HG02840 (cell line): ENCODE measurements around the gene ACACB.
"Not testable (repeated sequence)": the region's sequence is repeated elsewhere in the genome, so short reads cannot be mapped to it uniquely, and the experiment has no call there.

Experiments
- ATAC-seq: cut with Tn5 transposase; IDR thresholded peaks from one replicate; pipeline ENCODE4 v1.9.1; 2021; ENCODE audit warnings: mild to moderate bottlenecking, moderate library complexity, moderate number of reproducible peaks; ENCODE audit not compliant: unreplicated experiment, low FRiP score

ACACB gene

GRCh38 chr12:109170324-109170723 is 53.9 kb downstream of the ACACB start:
- ATAC-seq, result no peak

DNA sequence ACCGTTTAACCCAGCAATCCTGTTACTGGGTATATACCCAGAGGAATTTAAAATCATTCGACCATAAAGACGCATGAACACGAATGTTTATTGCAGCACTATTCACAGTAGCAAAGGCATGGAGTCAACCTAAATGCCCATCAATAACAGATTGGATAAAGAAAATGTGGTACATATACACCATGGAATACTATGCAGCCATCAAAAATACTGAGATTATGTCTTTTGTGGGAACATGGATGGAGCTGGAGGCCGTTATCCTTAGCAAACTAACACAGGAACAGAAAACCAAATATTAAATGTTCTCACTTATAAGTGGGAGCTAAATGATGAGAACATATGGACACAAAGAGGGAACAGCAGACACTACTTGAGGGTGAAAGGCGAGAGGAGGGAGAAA is 56.4 kb downstream of the ACACB start:
- ATAC-seq, result not testable (repeated sequence)

DNA sequence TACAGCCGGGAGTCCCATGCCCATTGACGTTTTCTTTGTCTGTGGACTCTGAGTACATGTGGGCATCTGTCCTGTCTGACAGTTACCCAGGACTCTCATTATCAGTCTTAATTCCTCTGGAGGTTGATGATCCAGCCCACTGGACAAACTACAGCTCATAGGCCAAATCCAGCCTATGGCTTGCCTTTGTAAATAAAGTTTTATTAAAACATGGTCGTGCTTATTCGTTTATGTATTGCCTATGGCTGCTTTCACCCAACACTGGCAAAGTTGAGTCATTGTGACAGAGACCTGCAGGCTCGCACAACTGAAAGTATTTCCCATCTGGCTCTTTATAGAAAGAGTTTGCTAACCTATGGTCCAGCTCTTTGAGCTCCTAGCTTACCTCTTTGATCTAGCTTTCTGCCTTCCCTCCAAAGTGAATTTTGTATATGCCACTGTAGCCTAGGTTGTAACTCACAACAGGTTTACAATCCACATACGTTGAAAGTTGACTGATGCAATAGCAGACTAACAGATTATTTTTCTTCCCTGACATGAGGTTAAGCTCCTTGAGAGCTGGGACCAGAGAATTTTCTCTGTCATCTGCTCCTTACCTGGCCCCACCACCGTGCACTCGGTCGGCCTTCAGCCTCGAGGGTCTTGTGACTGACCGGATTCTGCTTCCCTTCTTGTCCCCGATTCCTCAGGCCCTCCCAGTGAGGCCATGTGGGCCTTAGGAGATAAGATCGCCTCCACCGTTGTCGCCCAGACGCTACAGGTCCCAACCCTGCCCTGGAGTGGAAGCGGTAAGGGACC is 57.3 kb downstream of the ACACB start:
- no peak for ATAC-seq

- no peak for ATAC-seq
Observed at GRCh38 chr12:109174468-109174867, 58.1 kb downstream of the ACACB start.

GRCh38 chr12:109178532-109178931 is 62.1 kb downstream of the ACACB start:
- no peak for ATAC-seq

- ATAC-seq, result no peak
Observed at GRCh38 chr12:109179927-109180326, 63.5 kb downstream of the ACACB start.

DNA sequence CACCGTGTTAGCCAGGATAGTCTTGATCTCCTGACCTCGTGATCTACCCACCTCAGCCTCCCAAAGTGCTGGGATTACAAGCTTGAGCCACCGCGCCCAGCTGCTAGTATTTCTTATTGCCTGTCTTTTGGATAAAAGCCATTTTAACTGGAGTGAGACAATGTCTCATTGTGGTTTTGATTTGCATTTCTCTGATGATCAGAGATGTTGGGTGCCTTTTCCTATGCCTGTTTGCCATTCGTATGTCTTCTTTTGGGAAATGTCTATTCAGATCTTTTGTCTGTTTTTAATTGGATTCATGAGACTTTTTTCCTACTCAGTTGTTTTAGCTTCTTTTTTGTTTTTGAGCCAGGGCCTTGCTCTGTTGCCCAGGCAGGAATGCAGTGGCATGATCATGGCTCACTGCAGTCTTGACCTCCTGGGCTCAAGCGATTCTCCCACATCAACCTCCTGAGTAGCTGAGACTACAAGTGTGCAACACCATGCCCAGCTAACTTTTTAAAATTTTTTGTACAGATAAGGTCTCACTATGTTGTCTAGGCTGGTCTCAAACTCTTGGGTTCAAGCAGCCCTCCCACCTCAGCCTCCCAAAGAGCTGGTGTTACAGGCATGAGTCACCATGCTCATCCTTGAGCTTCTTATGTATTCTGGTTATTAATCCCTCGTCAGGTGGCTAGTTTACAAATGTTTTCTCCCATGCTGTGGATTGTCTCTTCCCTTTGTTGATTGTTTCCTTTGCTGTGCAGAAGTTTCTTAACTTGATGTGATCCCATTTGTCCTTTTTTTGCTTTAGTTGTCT is 65.9 kb downstream of the ACACB start:
- no peak for ATAC-seq

DNA sequence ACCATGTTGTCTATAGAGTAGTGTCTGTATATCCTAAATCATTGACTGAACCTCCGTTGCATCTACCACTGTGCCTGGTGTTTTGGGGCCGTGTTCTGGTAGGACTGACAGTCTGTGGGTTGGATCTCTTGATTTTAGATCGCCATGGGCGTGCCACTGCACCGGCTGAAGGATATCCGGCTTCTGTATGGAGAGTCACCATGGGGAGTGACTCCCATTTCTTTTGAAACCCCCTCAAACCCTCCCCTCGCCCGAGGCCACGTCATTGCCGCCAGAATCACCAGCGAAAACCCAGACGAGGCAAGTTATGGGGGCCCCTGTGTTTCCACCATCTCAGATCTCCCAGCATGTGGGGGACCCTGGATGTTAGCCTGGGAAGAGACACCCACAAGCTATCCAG is 69.1 kb downstream of the ACACB start:
- ATAC-seq, result no peak

DNA sequence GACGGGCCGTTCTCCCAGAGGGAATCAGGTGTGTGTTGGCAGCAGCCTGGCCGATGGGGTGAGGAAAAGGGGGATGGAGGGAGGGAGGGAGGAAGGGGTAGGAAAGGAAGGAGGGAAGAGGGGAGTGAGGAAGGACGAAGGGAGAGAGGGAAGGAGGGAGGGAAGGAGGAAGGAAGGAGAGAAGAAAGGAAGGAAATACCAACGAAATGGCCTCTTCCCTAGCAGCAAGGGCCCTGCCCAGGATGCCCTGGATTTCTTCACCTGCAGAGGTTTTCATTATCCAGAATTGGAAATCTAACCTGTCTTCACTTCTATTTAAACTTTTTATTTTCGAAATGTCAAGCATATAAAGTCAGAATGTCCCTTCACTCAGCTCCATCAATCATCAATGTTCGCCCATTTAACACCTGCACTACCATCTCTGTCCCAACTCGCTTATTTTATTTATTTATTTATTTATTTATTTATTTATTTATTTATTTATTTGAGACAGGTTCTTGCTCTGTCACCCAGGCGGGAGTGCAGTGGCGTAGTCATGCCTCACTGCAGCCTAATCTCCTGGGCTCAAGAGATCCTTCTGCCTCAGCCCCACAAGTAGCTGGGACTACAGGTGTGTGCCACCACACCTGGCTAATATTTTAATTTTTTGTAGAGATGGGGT is 70.7 kb downstream of the ACACB start:
- ATAC-seq, result no peak

DNA sequence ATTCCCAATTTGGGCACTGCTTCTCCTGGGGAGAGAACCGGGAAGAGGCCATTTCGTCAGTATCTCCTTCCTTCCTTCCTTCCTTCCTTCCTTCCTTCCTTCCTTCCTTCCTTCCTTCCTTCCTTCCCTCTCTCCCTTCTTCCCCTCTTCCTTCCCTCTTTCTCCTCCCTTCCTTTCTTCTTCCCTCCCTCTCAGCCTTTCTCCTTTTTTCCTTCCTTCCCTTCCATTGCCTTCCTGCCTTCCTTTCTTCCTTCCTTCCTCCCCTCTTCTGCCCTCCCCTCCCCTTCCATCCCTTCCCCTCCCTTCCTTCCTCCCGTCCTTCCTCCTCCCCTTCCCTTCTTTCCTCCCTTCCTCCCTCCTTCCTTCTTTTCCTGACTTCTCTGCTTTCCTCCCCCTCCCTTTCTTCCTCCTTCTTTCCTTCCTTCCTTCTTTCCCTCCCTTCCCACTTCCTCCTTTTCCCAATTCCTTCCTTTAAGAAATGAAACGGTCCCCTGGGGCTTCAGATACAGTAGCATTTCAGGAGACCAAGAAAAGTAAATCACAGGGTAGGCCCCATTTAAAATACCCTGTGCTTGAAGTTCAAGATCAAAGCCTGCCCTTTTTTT is 71.8 kb downstream of the ACACB start:
- ATAC-seq, result no peak

DNA sequence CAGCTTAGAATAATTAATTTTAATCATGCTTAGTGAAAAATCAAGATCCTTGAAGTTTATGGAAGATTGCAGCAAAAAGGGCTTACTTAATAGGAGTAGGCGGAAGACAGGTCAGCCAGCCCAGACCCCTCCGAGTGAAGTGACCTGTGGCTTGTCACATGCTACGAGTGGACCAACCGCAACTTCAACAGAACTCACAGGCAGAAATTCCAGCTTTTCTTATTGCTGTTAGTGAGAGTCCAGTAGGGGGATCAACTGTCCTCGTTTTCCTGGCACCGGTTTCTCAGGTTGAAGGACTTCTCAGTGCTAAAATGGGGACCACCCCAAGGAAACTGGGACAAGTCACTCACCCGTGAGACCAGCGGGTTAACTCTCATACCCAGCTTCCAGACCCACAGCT is 72.9 kb downstream of the ACACB start:
- no peak for ATAC-seq

DNA sequence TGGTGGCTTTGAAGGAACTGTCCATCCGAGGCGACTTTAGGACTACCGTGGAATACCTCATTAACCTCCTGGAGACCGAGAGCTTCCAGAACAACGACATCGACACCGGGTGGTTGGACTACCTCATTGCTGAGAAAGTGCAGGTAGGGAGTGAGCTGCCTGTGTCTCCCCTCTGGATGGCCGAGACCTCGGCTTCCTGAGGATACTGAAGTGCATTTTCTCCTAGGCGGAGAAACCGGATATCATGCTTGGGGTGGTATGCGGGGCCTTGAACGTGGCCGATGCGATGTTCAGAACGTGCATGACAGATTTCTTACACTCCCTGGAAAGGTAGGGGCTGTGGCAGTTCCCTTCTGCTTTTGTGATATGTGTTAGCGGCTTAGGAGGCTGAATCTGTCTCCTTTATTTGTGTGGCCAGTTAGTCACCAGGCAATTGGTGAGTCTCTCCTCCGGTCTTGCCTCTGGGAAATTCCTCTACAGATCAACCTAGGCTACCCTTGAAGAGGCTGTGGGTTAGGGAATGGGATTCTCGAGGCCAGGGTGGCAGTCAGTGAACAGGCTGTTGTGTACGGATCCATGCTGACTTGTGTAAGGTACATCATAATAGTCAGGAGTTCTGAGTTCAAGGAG is 75.3 kb downstream of the ACACB start:
- ATAC-seq, result no peak

GRCh38 chr12:109192358-109192757 is 76.0 kb downstream of the ACACB start:
- ATAC-seq, result no peak

GRCh38 chr12:109193896-109194295 is 77.5 kb downstream of the ACACB start:
- no peak for ATAC-seq

DNA sequence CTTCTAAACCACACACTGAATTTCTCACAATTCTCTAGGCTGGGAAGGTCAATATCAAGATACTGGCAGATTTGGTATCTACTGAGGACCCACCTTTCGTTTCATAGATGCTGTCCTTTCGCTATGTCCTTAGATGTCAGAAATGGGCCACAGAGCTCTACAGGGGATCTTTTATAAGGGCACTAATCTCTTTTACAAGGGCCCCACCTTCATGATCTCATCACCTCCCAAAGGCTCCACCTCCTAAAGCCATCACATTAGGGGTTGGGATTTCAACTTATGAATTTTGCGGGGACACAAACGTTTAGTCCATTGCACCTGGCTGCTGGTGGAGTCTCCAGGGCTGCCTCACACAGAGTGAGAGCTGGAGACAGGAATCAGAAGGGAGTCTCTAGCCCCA is 79.9 kb downstream of the ACACB start:
- ATAC-seq, result no peak

DNA sequence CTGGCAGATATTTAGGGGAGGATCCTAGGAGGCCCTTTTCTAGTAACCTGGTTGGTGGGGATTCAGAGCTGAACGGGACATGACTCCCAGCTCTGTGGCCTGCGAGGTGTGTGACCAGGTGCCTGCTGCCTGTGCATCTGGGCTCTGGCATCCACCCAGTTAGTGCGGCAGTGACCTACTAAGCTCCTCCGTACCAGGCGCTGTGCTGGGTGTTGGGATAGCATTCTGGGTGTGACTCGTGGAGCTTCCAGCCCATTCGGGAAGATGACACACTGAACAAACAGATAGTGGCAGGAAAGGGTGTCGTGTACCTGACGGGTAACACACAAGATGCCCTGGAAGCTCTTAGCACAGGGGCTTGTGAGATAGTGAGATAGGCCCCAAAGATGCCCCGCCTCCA is 80.9 kb downstream of the ACACB start:
- ATAC-seq, result no peak

- ATAC-seq, result no peak
Observed at GRCh38 chr12:109199324-109199723, 82.9 kb downstream of the ACACB start.

DNA sequence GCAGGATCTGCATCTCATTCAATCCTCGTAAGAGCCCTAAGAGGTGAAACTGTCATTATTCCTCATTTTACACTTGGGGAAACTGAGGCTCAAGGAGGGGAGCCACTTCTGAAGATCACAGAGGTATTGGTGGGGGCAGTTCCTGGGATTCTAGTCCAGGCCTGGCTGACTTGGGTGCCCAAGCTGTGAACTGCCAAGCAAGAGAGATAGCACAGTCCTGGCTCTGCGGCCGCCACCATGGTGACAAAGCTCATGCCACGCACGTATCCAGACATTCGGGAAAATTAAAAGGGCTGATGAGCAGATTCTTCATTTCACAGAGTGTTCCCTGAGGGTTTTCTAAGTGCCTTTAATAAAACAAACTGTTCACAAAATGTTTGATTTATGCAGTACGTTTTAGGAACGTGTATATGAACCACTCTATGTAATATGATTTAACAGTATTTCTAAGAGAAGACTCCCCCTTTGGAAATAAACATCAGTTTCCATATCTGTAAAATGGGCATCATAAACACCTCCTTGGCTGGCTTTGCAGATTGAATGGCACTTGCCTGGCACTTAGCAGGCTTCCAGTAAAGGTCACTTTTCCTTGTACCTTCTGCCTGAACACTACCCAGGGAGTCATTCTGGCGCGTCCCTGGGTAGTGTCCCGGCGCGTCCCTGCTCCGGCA is 84.6 kb downstream of the ACACB start:
- ATAC-seq, result no peak

GRCh38 chr12:109201496-109201885 is 85.1 kb downstream of the ACACB start:
- ATAC-seq, result no peak

GRCh38 chr12:109202770-109203169 is 86.4 kb downstream of the ACACB start:
- ATAC-seq, result no peak
